GM12878 (cell line): ENCODE results near the gene VKORC1.

Experiments
- CTCF ChIP-seq, 3 experiments: IDR thresholded peaks in 2 of 3; conservative IDR thresholded peaks in 1 of 3; 2 replicates each; pipeline ENCODE4 v1.5.1; 2011; ENCODE audit warnings: low read depth in 3 of 3, low read length in 3 of 3, mild to moderate bottlenecking in 3 of 3, control low read depth in 2 of 3, moderate library complexity in 2 of 3, inconsistent platforms in 1 of 3, mixed read lengths in 1 of 3; ENCODE audit not compliant: control insufficient read depth in 2 of 3, insufficient read depth in 1 of 3; ENCODE audit errors: extremely low read depth in 1 of 3
- NRF1 ChIP-seq: conservative IDR thresholded peaks from 2 replicates; pipeline ENCODE4 v1.6.1; 2011; ENCODE audit warnings: mild to moderate bottlenecking, low read depth, low read length, improper control_type of control experiment
- POLR2A ChIP-seq: IDR thresholded peaks from 2 replicates; pipeline ENCODE4 v1.6.1; 2011; ENCODE audit warnings: low read depth, mild to moderate bottlenecking, low read length
- SPI1 ChIP-seq: IDR thresholded peaks from 2 replicates; pipeline ENCODE4 v1.6.1; 2011; ENCODE audit warnings: low read depth, mild to moderate bottlenecking, low read length, moderate library complexity, borderline replicate concordance; ENCODE audit not compliant: insufficient read depth
- TAF1 ChIP-seq: IDR thresholded peaks from 2 replicates; pipeline ENCODE4 v1.6.1; 2011; ENCODE audit warnings: mild to moderate bottlenecking, low read depth, low read length, borderline replicate concordance

GRCh38 chr16:31074814-31075183 lies 19.8 kb downstream of the VKORC1 start:
- TF ChIP-seq CTCF (IDR thresholded peaks at IDR 0.05 in 2 of 3, conservative IDR thresholded peaks at IDR 0.05 in 1 of 3; ENCODE audit: control insufficient read depth in 2 of 3, extremely low read depth in 1 of 3, insufficient read depth in 1 of 3, low read depth in 3 of 3, low read length in 3 of 3), result peak in 1 of 3 experiments; percentile 9; a peak in 1 of 6 replicates
- TF ChIP-seq TAF1, result no peak
- TF ChIP-seq NRF1, result no peak
- no peak for TF ChIP-seq SPI1
- TF ChIP-seq POLR2A, result no peak
